Measurements from ENCODE around the gene DNAJA2. TPM values are rescaled to one million over a fixed set of nuclear protein-coding genes. Genes with fewer than 3 reads are reported as not detected.

Gene DNAJA2
- total RNA-seq, 3 donors from 2014 or later (not counting 1 experiment from before 2014, with no cell fraction given) = 71.8 to 83.2 (median 74.5) TPM

DNA sequence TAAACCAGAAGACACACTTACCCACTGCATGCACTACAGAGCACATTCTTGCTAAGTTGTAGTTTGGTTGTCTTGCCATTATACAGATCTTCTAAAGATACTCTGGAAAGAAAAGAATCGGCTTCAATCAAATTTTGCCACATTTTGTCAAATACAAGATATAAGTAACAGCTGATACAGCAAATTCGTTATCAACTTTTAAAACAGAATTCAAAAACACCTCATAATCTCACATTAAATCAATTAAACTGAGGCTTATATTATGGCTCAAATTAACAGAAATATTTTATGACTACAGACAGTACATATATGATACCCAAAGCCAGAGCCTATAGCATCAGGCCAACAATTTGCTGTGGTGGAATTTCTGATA is 5.4 kb downstream of the DNAJA2 start:
- intact Hi-C loops (cut with micrococcal nuclease) = no loop called here
- no peak for ATAC-seq
- Mint-ChIP-seq H3K4me1 (peaks cover 22 to 30% of the 10 kb centered on the region in 2 donors), H3K36me3 (peaks cover 21% of the 10 kb centered on the region), H3K27ac (peak overlapping the region in 1 of 2 donors; percentile 57), H3K4me3 (no peak overlapping the region), H3K9me3 (no peaks in the 10 kb centered on the region), H3K27me3 (ENCODE audit: low read depth in 2 of 2) (no peaks in the 10 kb centered on the region)
- no CpG with 5 or more reads among the region's 2 CpGs for WGBS (ENCODE audit: insufficient coverage)
- Histone ChIP-seq H3K36me3 (ENCODE audit: control insufficient read depth, insufficient read depth, low read length) (peaks cover 78% of the 10 kb centered on the region), H3K27ac (ENCODE audit: low read length) (no peak overlapping the region), H3K4me3 (ENCODE audit: low read length) (no peak overlapping the region), H3K4me1 (ENCODE audit: control insufficient read depth, insufficient read depth, low read length) (peaks cover 8% of the 10 kb centered on the region), H3K9me3 (ENCODE audit: control insufficient read depth, insufficient read depth, low read length) (no peaks in the 10 kb centered on the region), H3K27me3 (ENCODE audit: control insufficient read depth, insufficient read depth, low read length) (no peaks in the 10 kb centered on the region)
- no peak for DNase-seq
- TF ChIP-seq CTCF (IDR thresholded peaks at IDR 0.05) = no peak

GRCh38 chr16:46962629-46963028 is 10.8 kb downstream of the DNAJA2 start:
- Histone ChIP-seq H3K4me3 (ENCODE audit: low read length) (no peak overlapping the region), H3K27me3 (ENCODE audit: control insufficient read depth, insufficient read depth, low read length) (no peaks in the 10 kb centered on the region), H3K4me1 (ENCODE audit: control insufficient read depth, insufficient read depth, low read length) (no peaks in the 10 kb centered on the region), H3K9me3 (ENCODE audit: control insufficient read depth, insufficient read depth, low read length) (no peaks in the 10 kb centered on the region), H3K36me3 (ENCODE audit: control insufficient read depth, insufficient read depth, low read length) (peaks cover 82% of the 10 kb centered on the region), H3K27ac (ENCODE audit: low read length) (peak overlapping the region; percentile 22)
- TF ChIP-seq CTCF (IDR thresholded peaks at IDR 0.05) = no peak
- no peak for DNase-seq
- Mint-ChIP-seq H3K27ac (peak overlapping the region; percentile 70 to 80), H3K36me3 (peaks cover 27% of the 10 kb centered on the region), H3K4me1 (peaks cover 29 to 39% of the 10 kb centered on the region in 2 donors), H3K4me3 (no peak overlapping the region), H3K27me3 (ENCODE audit: low read depth in 2 of 2) (no peaks in the 10 kb centered on the region), H3K9me3 (no peaks in the 10 kb centered on the region)
- ATAC-seq = no peak
- 85% methylated on average over 2 of the region's 3 CpGs for WGBS (ENCODE audit: insufficient coverage)
- intact Hi-C loops (cut with micrococcal nuclease) = no loop called here

GRCh38 chr16:46961373-46962353 is 11.8 kb downstream of the DNAJA2 start:
- WGBS (ENCODE audit: insufficient coverage) = 50% methylated on average over 8 of the region's 9 CpGs
- DNase-seq (peak in 1 of 2 donors; percentile 57), ATAC-seq (peak; percentile 83 to 89 (median 87))
- intact Hi-C loops (cut with micrococcal nuclease) = no loop called here
- no peak for TF ChIP-seq CTCF (IDR thresholded peaks at IDR 0.05)
- Histone ChIP-seq H3K9me3 (ENCODE audit: control insufficient read depth, insufficient read depth, low read length) (no peaks in the 10 kb centered on the region), H3K4me1 (ENCODE audit: control insufficient read depth, insufficient read depth, low read length) (no peaks in the 10 kb centered on the region), H3K27ac (ENCODE audit: low read length) (peak overlapping the region; percentile 22), H3K27me3 (ENCODE audit: control insufficient read depth, insufficient read depth, low read length) (no peaks in the 10 kb centered on the region), H3K36me3 (ENCODE audit: control insufficient read depth, insufficient read depth, low read length) (peaks cover 80% of the 10 kb centered on the region), H3K4me3 (ENCODE audit: low read length) (no peak overlapping the region)
- Mint-ChIP-seq H3K4me3 (peak overlapping the region; percentile 18), H3K27ac (peak overlapping the region; percentile 70 to 80), H3K4me1 (peaks cover 24 to 31% of the 10 kb centered on the region in 2 donors), H3K36me3 (peaks cover 20% of the 10 kb centered on the region), H3K27me3 (ENCODE audit: low read depth in 2 of 2) (no peaks in the 10 kb centered on the region), H3K9me3 (no peaks in the 10 kb centered on the region)

Measured in natural killer cell (primary cell).